Fibroblast of pulmonary artery (primary cell): Measurements from ENCODE around the gene NEB.
"Not testable (repeated sequence)": the region's sequence is repeated elsewhere in the genome, so short reads cannot be mapped to it uniquely, and the experiment has no call there.

Source experiments
- DNase-seq: peaks from one replicate; pipeline ENCODE4 v3.0.0-alpha.2; 2010; ENCODE audit warnings: low read depth
- H3K4me3 ChIP-seq: replicated peaks from 2 replicates; pipeline ENCODE4 v1.5.1; 2011; ENCODE audit warnings: low read depth, mild to moderate bottlenecking, control low read depth, low read length, moderate library complexity
- CTCF ChIP-seq: IDR thresholded peaks from 2 replicates; pipeline ENCODE4 v1.5.1; 2011; ENCODE audit warnings: mild to moderate bottlenecking, control low read depth, low read length, inconsistent platforms; ENCODE audit errors: missing control alignments

Gene NEB

GRCh38 chr2:151760139-151760650 lies 25.9 kb upstream of the NEB start:
- no peak overlapping the region for H3K4me3 ChIP-seq
- DNase-seq, result peak; percentile 26
- TF ChIP-seq CTCF, result no peak

- no peak for DNase-seq
- no peak for TF ChIP-seq CTCF
- no peak overlapping the region for H3K4me3 ChIP-seq
Measured at GRCh38 chr2:151758744-151759143, 24.5 kb upstream of the NEB start.

GRCh38 chr2:151757861-151758260 lies 23.6 kb upstream of the NEB start:
- no peak overlapping the region for H3K4me3 ChIP-seq
- TF ChIP-seq CTCF, result no peak
- peak; percentile 16 for DNase-seq

- TF ChIP-seq CTCF, result no peak
- DNase-seq, result no peak
- H3K4me3 ChIP-seq, result no peak overlapping the region
Measured at GRCh38 chr2:151756820-151757219, 22.5 kb upstream of the NEB start.

- no peak for DNase-seq
- no peak overlapping the region for H3K4me3 ChIP-seq
- TF ChIP-seq CTCF, result no peak
Measured at GRCh38 chr2:151754253-151754897, 20.1 kb upstream of the NEB start.

GRCh38 chr2:151753540-151753939 lies 19.3 kb upstream of the NEB start:
- H3K4me3 ChIP-seq, result no peak overlapping the region
- no peak for DNase-seq
- TF ChIP-seq CTCF, result no peak

- not testable (repeated sequence) for H3K4me3 ChIP-seq, DNase-seq
Measured at GRCh38 chr2:151745261-151745660, 11.0 kb upstream of the NEB start.
